CD4-positive, alpha-beta T cell treated with Interleukin-15 for 1 hour (primary cell): ENCODE results near the gene IRF8.

ENCODE experiments used
- DNase-seq: peaks from one replicate; pipeline ENCODE4 v3.0.0-alpha.2; 2020

Gene IRF8

DNA sequence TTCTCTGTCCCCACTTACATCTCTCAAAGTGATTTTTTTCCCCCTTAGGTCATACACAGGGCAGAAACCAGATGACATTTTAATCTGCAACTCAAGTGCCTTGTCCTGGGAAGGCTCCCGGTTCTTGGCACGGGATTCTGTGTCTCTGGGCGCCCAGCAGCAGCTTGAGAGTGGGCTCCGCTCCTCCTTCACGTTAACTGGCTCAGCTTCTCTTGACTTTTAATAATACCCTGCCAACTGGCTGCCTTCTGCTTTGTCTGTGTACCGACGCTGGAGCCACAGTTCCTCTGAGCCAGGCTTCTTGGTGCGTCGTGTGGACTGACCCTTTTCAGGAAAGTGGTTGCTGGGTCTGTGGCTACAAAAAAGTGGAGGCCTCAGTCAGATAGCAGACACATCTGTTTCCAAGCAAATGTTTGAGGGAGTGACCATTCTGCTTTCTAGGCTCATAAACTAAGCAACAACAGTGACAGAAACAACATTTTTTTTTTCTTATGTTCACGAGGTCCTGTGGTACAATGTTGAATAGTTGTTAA, 64.9 kb downstream of the IRF8 start:
- no peak for DNase-seq

DNA sequence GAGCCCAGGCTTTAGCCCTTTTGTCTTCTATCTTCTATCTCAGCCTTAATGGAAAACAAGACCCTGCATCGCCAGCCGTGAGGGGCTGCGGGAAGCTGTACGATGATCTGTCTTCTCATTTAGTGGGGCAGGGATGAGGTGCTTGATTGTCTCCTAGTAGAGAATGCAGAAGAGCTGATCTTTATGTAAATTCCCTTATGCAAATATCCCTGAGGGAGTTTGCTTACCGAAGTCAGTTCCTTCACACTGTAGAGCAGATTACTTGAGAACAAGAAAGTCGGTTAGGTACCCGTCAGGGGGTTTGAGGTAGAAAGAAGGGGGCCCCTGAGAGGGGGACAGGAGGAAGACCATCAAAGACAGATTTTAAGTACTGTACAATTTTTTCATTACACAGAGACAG, 66.2 kb downstream of the IRF8 start:
- DNase-seq, result no peak

DNA sequence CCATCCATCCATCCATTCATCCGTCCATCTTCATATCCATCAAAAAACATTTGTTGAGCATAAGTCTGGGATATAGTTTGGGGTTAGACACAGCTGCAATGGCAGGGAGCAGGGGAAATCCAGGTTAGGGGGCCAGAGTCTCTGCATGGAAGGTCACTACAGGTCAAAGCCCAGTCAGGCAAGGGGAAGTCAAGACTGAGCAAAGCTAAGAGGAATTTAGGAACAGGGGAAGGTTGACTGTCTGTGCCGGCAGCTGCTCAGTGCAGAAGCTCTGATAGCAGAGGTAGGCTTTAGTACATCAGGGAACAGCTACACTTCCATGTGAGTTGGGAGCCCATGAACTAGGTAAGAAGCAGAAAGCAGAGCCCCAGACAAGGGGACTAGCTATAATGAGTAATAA, 68.1 kb downstream of the IRF8 start:
- no peak for DNase-seq

DNA sequence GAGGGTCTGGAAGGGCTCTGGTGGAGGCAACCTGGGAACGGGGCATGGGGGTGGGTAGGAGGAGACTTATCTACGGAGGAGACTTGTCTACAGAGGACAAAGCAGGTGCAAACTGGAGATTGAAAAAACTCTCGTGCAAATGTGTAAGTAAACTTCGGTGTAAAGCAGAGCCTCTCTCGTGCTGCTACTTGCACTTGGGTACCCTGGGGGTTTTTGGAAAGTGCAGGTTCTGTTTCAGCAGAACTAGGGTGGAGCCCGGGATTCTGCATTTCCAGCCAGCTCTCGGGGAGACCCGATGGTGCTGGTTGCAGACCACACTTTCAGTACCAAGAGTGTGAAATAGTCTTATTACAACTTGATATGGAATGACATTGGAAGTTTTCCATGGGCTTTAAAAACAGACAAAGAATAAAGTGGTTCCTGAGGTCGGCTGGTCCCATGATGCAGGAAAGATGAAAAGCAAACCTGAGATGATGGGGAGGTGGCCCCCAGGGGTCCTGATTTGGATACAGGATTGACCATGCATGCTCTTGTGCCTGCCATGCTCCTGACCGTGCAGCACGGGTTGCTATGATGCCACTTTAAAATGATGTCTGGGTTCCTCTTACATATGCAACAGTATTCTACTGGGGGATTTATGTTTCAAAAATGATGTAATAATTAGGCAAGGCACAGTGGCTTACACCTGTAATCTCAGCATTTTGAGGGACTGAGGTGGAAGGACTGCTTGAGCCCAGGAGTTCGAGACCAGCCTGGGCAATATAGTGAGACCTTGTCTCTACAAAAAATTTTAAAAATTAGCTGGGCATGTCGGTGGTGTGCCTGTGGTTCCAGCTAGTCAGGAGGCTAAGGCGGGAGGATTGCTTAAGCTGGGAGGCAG, 69.3 kb downstream of the IRF8 start:
- no peak for DNase-seq

DNA sequence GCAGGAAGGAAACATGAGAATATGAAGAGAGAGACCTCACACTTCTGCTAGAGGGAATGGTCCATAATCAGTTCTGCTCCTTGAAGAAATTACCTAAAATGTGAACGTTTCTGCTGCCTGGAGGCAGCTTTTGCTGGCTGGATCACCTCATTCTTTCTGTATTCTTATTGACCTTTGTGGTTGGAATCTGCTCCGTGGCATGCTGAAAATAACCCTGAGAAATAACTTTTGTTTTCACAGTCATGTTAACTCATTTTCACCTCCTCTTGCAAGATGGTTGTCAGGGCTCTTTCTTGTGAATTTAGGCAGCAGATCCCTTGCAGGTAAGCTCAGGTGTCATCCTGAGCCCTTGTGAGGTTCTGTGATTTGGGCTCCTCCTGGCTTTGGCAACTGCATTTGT, 70.2 kb downstream of the IRF8 start:
- DNase-seq, result no peak

DNA sequence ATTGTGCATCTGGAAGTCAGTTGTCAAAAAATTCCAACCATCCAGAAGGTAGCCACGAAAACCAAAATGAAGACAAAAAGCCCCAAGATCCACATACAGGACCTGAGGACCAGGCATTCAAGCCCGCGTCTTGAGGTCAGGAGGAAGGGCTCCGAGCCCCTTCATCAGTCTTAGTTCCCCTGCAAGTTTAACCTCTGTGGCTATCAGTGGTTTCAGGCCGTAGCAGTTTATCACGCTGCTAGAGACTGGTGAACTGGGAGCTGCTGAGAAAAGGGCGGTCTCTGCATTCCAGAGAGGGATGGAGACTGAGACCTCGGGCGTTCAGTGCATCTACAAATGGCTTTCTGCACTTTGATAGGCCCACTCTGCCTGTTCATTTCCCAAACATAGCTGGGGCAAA, 70.6 kb downstream of the IRF8 start:
- DNase-seq, result no peak

DNA sequence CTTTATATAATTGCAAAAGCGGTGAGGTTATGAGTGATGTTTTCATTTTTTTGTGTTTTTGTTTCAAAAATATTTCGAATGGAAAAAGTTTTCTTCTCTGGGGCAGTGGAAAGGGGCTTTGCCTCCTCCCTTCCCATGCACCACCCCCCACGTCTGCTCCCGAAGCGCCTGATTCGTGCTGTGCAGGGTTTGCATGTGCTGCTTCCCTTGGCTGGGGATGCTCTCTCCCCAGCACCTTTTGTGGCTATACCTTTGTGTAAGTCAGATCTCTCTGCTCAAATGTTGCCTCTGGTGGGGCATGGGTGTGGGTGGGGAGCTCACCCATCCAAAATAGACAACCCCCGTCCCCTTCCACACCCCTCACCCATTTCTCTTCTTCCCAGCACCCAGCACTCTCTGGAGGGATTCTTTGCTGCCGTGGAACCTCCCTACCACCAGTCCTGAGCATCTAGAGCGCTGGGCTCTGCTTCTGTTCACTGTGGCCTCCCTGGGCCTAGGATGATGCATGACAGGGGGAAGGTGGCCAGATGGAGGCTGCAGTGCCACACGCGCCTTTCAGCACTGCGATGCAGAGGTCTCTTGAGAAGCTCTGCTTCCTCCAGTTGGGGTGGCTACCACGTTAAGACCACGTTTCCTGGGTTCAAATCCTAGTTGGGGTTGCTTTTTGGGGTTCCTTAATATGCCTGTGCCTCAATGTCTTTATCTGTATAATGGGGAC, 71.2 kb downstream of the IRF8 start:
- no peak for DNase-seq

DNA sequence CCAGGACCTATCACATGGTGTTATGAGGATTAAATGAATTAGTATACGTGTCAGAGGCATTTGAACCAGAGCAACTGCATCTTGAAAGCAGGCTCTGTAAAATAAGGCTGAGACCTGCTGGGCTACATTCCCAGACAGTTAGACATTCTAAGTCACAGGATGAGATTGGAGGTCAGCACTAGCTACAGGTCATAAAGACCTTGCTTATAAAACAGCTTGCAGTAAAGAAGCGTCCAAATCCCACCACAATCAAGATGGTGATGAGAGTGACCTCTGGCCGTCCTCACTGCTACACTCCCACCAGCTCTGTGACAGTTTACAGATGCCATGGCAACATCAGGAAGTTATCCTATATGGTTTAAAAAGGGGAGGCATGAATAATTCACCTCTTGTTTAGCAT, 71.8 kb downstream of the IRF8 start:
- DNase-seq, result no peak
